Nephron progenitor cell (in vitro differentiated cells): ENCODE data around the gene DZIP1.

ENCODE experiments used
- DNase-seq: peaks from one replicate; pipeline ENCODE4 v3.0.0; 2021
- H3K27ac Mint-ChIP-seq: 2 replicates; pipeline ENCODE4 v1.8.0; 2021; ENCODE audit warnings: mild to moderate bottlenecking, moderate library complexity, mixed read lengths
- H3K27me3 Mint-ChIP-seq: 2 replicates; pipeline ENCODE4 v1.8.0; 2021; ENCODE audit warnings: mild to moderate bottlenecking, low read depth, mixed read lengths; ENCODE audit not compliant: poor library complexity
- H3K36me3 Mint-ChIP-seq: 2 replicates; pipeline ENCODE4 v1.8.0; 2021; ENCODE audit warnings: low read depth, mixed read lengths
- H3K4me1 Mint-ChIP-seq: 2 replicates; pipeline ENCODE4 v1.8.0; 2021; ENCODE audit warnings: mixed read lengths
- H3K4me3 Mint-ChIP-seq: 2 replicates; pipeline ENCODE4 v1.8.0; 2021; ENCODE audit warnings: mild to moderate bottlenecking, moderate library complexity, mixed read lengths
- H3K9me3 Mint-ChIP-seq: 2 replicates; pipeline ENCODE4 v1.8.0; 2021; ENCODE audit warnings: mild to moderate bottlenecking, moderate library complexity, mixed read lengths
- CTCF ChIP-seq: fragments of 200-600 bp; sonication (generic); IDR thresholded peaks from 2 replicates; pipeline ENCODE4 v1.5.0; 2021; ENCODE audit warnings: antibody characterized with exemption

The DZIP1 gene

GRCh38 chr13:95624020-95624419 lies 20.5 kb downstream of the DZIP1 start:
- DNase-seq: peak; percentile 37
- Mint-ChIP-seq H3K9me3 (peaks cover 8% of the 10 kb centered on the region), H3K4me1 (peaks cover 6% of the 10 kb centered on the region), H3K27ac (peak overlapping the region; percentile 86), H3K27me3 (peaks cover 4% of the 10 kb centered on the region), H3K4me3 (no peak overlapping the region), H3K36me3 (peaks cover 81% of the 10 kb centered on the region)
- TF ChIP-seq CTCF: peak; percentile 66

GRCh38 chr13:95623141-95623540 lies 21.4 kb downstream of the DZIP1 start:
- H3K36me3 Mint-ChIP-seq: peaks cover 81% of the 10 kb centered on the region
- no peak for DNase-seq
- H3K9me3 Mint-ChIP-seq: peaks cover 8% of the 10 kb centered on the region
- peak overlapping the region; percentile 18 for H3K27ac Mint-ChIP-seq
- peaks cover 6% of the 10 kb centered on the region for H3K4me1 Mint-ChIP-seq
- no peak for TF ChIP-seq CTCF
- no peaks in the 10 kb centered on the region for H3K27me3 Mint-ChIP-seq
- no peak overlapping the region for H3K4me3 Mint-ChIP-seq

- Mint-ChIP-seq H3K36me3 (peaks cover 81% of the 10 kb centered on the region), H3K4me3 (no peak overlapping the region), H3K9me3 (no peaks in the 10 kb centered on the region), H3K4me1 (peaks cover 6% of the 10 kb centered on the region), H3K27ac (peak overlapping the region; percentile 80), H3K27me3 (no peaks in the 10 kb centered on the region)
- no peak for DNase-seq
- no peak for TF ChIP-seq CTCF
Observed at GRCh38 chr13:95620825-95621498, 23.5 kb downstream of the DZIP1 start.

DNA sequence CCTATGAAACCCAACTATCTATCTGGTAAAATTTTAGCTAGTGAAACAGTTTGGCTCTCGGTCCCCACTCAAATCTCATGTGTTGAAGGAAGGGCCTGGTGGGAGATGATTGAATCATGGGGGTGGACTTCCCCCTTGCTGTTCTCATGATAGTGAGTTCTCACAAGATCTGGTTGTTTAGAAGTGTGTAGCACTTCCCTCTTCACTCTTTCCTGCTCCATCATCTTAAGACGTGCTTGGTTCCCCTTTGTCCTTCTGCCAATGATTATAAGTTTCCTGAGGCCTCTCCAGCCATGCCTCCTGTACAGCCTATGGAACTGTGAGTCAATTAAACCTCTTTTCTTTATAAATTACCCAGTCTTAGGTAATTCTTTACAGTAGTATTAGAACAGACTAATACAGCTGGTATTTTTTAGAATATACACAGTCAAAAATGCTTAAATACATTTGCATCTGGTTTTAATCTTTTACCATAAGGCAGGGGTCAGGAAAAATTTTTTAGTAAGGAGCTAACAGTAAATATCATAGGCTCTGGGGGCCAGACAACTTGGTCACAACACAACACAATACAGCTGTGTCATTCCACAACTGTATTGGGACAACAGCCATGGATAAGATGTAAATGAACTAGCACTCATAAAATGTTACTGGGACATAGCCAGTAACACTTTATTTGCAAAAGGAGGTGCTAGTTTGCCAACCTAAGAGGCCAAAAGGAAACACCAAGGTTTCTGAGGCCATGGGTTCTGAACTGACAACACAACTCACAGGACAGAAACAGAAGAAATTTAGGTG lies 24.3 kb downstream of the DZIP1 start:
- Mint-ChIP-seq H3K4me3 (no peak overlapping the region), H3K27ac (peak overlapping the region; percentile 31), H3K36me3 (peaks cover 80% of the 10 kb centered on the region), H3K4me1 (peaks cover 6% of the 10 kb centered on the region), H3K27me3 (no peaks in the 10 kb centered on the region), H3K9me3 (no peaks in the 10 kb centered on the region)
- DNase-seq: no peak
- TF ChIP-seq CTCF: no peak

DNA sequence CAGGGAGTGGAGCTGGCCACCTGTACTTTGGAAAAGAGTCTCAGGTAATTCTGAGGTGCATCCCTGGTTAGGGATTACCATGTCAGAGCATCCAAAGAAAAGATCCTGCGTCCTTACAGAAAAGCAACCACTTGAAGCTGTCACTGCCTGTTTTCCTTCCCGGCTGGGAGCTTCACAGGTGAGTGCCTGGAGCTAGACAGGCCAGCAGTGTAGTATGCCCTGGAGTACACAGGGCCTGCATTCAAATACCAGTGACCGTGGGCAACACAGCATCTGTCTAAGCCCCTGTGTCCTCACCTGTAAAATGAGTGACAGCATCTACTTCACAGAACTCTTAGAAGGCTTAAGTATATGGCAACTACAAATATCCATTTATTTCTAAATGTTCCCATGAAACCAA lies 29.0 kb downstream of the DZIP1 start:
- no peak for DNase-seq
- Mint-ChIP-seq H3K36me3 (peaks cover 90% of the 10 kb centered on the region), H3K9me3 (no peaks in the 10 kb centered on the region), H3K27ac (no peak overlapping the region), H3K27me3 (no peaks in the 10 kb centered on the region), H3K4me1 (no peaks in the 10 kb centered on the region), H3K4me3 (no peak overlapping the region)
- TF ChIP-seq CTCF: no peak
